GM13977 (cell line): ENCODE results near the gene STXBP6.

Experiments used
- DNase-seq: peaks from one replicate; pipeline ENCODE4 v3.0.0; 2012; ENCODE audit warnings: low spot score
- in situ Hi-C: fragments of 300-500 bp; cut with MboI; formaldehyde crosslinking; loops from one replicate; pipeline ENCODE4 v1.12.0; 2022; ENCODE audit warnings: low sequenced_read_pairs, low pct_unique_long_range_greater_than_20kb, mixed read lengths, inconsistent platforms; ENCODE audit not compliant: unreplicated experiment
- TF ChIP-seq, protein P1 (sequence below): IDR thresholded peaks from 2 replicates; pipeline ENCODE4 v1.5.1; 2012; ENCODE audit warnings: mild to moderate bottlenecking, control low read depth; ENCODE audit not compliant: insufficient read depth; ENCODE audit errors: extremely low read depth, missing control alignments

STXBP6 gene

GRCh38 chr14:25046301-25046943 is 3.5 kb downstream of the STXBP6 start:
- DNase-seq, result no peak
- in situ Hi-C loops, result no loop called here
- TF ChIP-seq, protein P1, sequence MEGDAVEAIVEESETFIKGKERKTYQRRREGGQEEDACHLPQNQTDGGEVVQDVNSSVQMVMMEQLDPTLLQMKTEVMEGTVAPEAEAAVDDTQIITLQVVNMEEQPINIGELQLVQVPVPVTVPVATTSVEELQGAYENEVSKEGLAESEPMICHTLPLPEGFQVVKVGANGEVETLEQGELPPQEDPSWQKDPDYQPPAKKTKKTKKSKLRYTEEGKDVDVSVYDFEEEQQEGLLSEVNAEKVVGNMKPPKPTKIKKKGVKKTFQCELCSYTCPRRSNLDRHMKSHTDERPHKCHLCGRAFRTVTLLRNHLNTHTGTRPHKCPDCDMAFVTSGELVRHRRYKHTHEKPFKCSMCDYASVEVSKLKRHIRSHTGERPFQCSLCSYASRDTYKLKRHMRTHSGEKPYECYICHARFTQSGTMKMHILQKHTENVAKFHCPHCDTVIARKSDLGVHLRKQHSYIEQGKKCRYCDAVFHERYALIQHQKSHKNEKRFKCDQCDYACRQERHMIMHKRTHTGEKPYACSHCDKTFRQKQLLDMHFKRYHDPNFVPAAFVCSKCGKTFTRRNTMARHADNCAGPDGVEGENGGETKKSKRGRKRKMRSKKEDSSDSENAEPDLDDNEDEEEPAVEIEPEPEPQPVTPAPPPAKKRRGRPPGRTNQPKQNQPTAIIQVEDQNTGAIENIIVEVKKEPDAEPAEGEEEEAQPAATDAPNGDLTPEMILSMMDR, result no peak

GRCh38 chr14:25044106-25044698 is 5.7 kb downstream of the STXBP6 start:
- TF ChIP-seq, protein P1, result no peak
- in situ Hi-C loops, result no loop called here
- DNase-seq, result no peak

- TF ChIP-seq, protein P1, result no peak
- no peak for DNase-seq
- in situ Hi-C loops, result no loop called here
These were observed 7.3 kb downstream of the STXBP6 start for GRCh38 chr14:25042362-25043299.

DNA sequence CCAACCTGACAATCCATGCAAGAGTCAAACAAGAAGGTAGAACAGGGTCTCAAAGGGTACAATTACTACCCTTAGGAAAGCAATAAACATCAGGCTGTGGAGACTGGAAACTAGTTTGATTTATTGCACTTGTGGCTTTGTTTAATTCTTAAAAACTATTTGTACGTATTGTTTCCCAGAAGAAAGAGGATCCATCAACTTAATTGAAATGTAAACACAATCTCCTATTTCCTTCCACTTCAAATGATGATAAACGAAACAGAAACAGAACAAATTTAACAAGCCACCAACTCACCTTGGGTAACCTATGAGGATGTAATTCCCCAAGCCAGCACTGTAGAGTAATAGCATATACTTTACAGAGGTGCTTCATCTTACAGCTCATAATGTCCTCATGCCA is 8.0 kb downstream of the STXBP6 start:
- TF ChIP-seq, protein P1, result no peak
- in situ Hi-C loops, result no loop called here
- DNase-seq, result no peak

DNA sequence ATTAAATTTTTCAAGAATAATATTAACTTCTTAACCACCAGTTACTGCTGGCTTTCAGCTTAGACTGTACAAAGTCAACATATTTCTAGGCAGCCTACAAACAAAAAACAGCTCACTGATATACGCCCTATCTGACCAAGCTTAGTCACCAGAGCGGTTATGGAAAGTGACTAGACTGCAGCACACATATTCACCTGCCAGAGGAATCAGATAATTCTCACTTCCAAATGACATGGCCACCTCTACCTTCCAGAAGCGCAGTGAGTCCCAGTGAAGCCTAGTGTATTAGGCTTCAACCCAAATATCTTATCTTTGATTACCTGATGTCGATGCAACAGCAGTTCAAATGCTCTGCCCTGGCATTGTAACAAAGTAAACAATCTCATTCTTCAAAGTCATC is 8.5 kb downstream of the STXBP6 start:
- in situ Hi-C loops, result no loop called here
- no peak for DNase-seq
- TF ChIP-seq, protein P1, result no peak

DNA sequence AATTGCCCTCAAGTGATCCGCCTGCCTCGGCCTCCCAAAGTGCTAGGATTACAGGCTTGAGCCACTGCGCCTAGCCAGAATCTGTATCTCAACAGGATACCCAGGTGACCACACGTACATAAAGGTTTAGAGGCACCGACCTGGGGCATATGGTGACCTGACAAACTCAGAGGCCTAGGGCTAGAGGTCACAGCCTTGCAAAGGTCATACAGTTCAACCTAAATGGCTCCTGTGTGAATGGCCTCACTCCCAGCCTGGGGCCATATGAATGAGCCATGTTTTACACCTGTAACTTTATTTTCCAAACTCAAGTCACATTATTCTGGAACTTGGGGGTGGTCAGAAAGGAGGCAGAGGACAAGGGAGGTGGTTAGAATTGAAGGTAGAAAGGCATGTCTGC is 10.0 kb downstream of the STXBP6 start:
- in situ Hi-C loops, result no loop called here
- no peak for DNase-seq
- TF ChIP-seq, protein P1, result no peak
